OCI-LY7 (cell line): ENCODE data around the gene TMEM269. TPM values are rescaled to one million over a fixed set of nuclear protein-coding genes. Genes with fewer than 3 reads are reported as not detected.

Experiments
- BruUV-seq: library from RNA; stranded (reverse); fragments of 400-500 nt; replicated peaks from 2 replicates; lab custom pipeline; 2021; lab: Mats Ljungman, UMichigan
- CTCF ChIA-PET: fragments of 300-600 bp; sonication (Branson Sonifier 250); formaldehyde crosslinking; loops from one replicate; lab custom pipeline; 2022; ENCODE audit warnings: antibody characterized with exemption; ENCODE audit not compliant: unreplicated experiment; lab: Charles Lee
- POLR2A ChIA-PET: fragments of 300-600 bp; sonication (Branson Sonifier 250); formaldehyde crosslinking; loops from one replicate; lab custom pipeline; 2022; ENCODE audit warnings: antibody characterized with exemption; lab: Charles Lee
- DNase-seq: peaks from one replicate; pipeline ENCODE4 v3.0.0-alpha.2; 2015; ENCODE audit warnings: low spot score
- H2AFZ ChIP-seq: fragments of 200-600 bp; sonication (generic), shearing (Covaris generic); 2 replicates; pipeline ENCODE4 v1.6.1; 2014; ENCODE audit warnings: mild to moderate bottlenecking, antibody characterized with exemption, low read length, moderate library complexity
- H3K27ac ChIP-seq: fragments of 200-600 bp; sonication (generic); 2 replicates; pipeline ENCODE4 v1.5.1; 2014; ENCODE audit warnings: mixed run types, low read depth, mild to moderate bottlenecking, moderate library complexity, low read length, inconsistent platforms; ENCODE audit not compliant: poor library complexity, severe bottlenecking
- H3K36me3 ChIP-seq: fragments of 200-600 bp; sonication (generic); 2 replicates; pipeline ENCODE4 v1.6.1; 2014; ENCODE audit warnings: mild to moderate bottlenecking, antibody characterized with exemption, low read length, moderate library complexity, mixed read lengths; ENCODE audit not compliant: insufficient read depth
- H3K4me1 ChIP-seq: fragments of 200-600 bp; sonication (generic); 2 replicates; pipeline ENCODE4 v1.5.1; 2014; ENCODE audit warnings: mild to moderate bottlenecking, low read length; ENCODE audit not compliant: insufficient read depth, poor library complexity, severe bottlenecking
- H3K4me2 ChIP-seq: fragments of 200-600 bp; sonication (generic); 2 replicates; pipeline ENCODE4 v1.6.1; 2014; ENCODE audit warnings: mild to moderate bottlenecking, low read length
- H3K4me3 ChIP-seq: fragments of 200-600 bp; sonication (generic); 2 replicates; pipeline ENCODE4 v1.5.1; 2014; ENCODE audit warnings: mild to moderate bottlenecking, low read depth, low read length; ENCODE audit not compliant: poor library complexity, severe bottlenecking
- H3K79me2 ChIP-seq: fragments of 200-600 bp; sonication (generic); 2 replicates; pipeline ENCODE4 v1.6.1; 2016; ENCODE audit warnings: low read depth, mild to moderate bottlenecking, low read length, moderate library complexity, mixed read lengths; ENCODE audit not compliant: insufficient read depth
- H3K9me2 ChIP-seq: fragments of 200-600 bp; sonication (generic); 2 replicates; pipeline ENCODE4 v1.6.1; 2016; ENCODE audit warnings: mild to moderate bottlenecking, low read length, mixed read lengths; ENCODE audit not compliant: insufficient read depth
- H3K9me3 ChIP-seq: fragments of 200-600 bp; sonication (generic); 2 replicates; pipeline ENCODE4 v1.6.1; 2014; ENCODE audit warnings: mild to moderate bottlenecking, mixed run types, low read length, mixed read lengths
- H4K20me1 ChIP-seq: fragments of 200-600 bp; sonication (generic); 2 replicates; pipeline ENCODE4 v1.6.1; 2014; ENCODE audit warnings: mild to moderate bottlenecking, antibody characterized with exemption, low read length, moderate library complexity, mixed read lengths; ENCODE audit not compliant: insufficient read depth
- CTCF ChIP-seq: fragments of 200-600 bp; sonication (generic); conservative IDR thresholded peaks from 2 replicates; pipeline ENCODE4 v1.5.1; 2014; ENCODE audit warnings: mild to moderate bottlenecking, antibody characterized with exemption, low read length, moderate library complexity, mixed read lengths
- EZH2phosphoT487 ChIP-seq: fragments of 200-600 bp; sonication (generic); IDR thresholded peaks from 2 replicates; pipeline ENCODE4 v1.6.1; 2018; ENCODE audit warnings: low read depth, borderline replicate concordance, mild to moderate bottlenecking, mixed run types, antibody characterized with exemption, low read length, moderate library complexity, mixed read lengths
- intact Hi-C: fragments of 100-400 bp; cut with micrococcal nuclease; formaldehyde crosslinking; loops from one replicate; pipeline ENCODE4 v1.10.0; 2022; ENCODE audit not compliant: unreplicated experiment
- total RNA-seq, 2 experiments: library from RNA; depleted of rRNA in 1 of 2; stranded (reverse); fragments of >200 nt in 1 of 2; shearing (Covaris generic) in 1 of 2; gene quantifications; 2 replicates each; pipeline ENCODE4 v1.2.3, GENCODE V29; 2014 to 2022

The TMEM269 gene
- total RNA-seq, 2 experiments from 2014 or later: 0.16 to 0.46 TPM

- Histone ChIP-seq H3K4me3 (peak within 1 kb of the TSS; percentile 89), H3K27ac (peak within 1 kb of the TSS; percentile 73), H3K36me3 (peaks cover 26% of the 10 kb centered on the region), H3K9me3 (no peaks in the 10 kb centered on the region), H3K4me1 (peaks cover 48% of the 10 kb centered on the region), H4K20me1 (no peaks in the 10 kb centered on the region), H3K79me2 (peaks cover 27% of the 10 kb centered on the region), H3K9me2 (no peaks in the 10 kb centered on the region), H3K4me2 (peak within 1 kb of the TSS; percentile 99), H2AFZ (peak within 1 kb of the TSS; percentile 97)
- peak; percentile 97 for DNase-seq
- intact Hi-C loops: loop anchor here (2.0 kb wide), 1 partner anchor 30 kb away; the partner anchor contains the start of genes ERMAP and SVBP
- BruUV-seq: no TSS peak
- CTCF ChIA-PET: interaction anchor here (0.6 to 1.9 kb wide), 4 partner anchors 18 to 80 kb away, joined by 3 to 9 read pairs (median 4); partner anchors contain the start of genes C1orf50, ERMAP, P3H1 and SVBP
- TF ChIP-seq EZH2phosphoT487: no peak
- TF ChIP-seq CTCF: peak; percentile 59
- POLR2A ChIA-PET: interaction anchor here (0.5 to 5.0 kb wide), 16 partner anchors 11 to 326 kb away, joined by 3 to 35 read pairs (median 6); partner anchors contain the start of genes C1orf50, ERMAP, P3H1 and SVBP
These were observed 61.7 kb downstream of the TMEM269 start, which contains the start of gene ZNF691 for GRCh38 chr1:42846257-42847110. Gene ZNF691 (plus strand): TSS chr1:42846613. CDS start chr1:42849659, 3,046 bp downstream.

GRCh38 chr1:42847111-42847595, 62.4 kb downstream of the TMEM269 start:
- no TSS peak for BruUV-seq
- peak overlapping the region; percentile 89 for H3K4me3 ChIP-seq
- POLR2A ChIA-PET: interaction anchor here (0.5 to 5.0 kb wide), 11 partner anchors 9 to 376 kb away, joined by 3 to 35 read pairs (median 8); partner anchors contain the start of genes C1orf50, ERMAP and P3H1
- H3K4me1 ChIP-seq: peaks cover 55% of the 10 kb centered on the region
- peak overlapping the region; percentile 99 for H3K4me2 ChIP-seq
- peak; percentile 51 for DNase-seq
- peaks cover 27% of the 10 kb centered on the region for H3K79me2 ChIP-seq
- H2AFZ ChIP-seq: peak overlapping the region; percentile 43; the same call in 1 of the 2 replicates
- peak overlapping the region; percentile 73 for H3K27ac ChIP-seq
- intact Hi-C loops: loop anchor here (2.0 kb wide), 1 partner anchor 30 kb away; the partner anchor contains the start of genes ERMAP and SVBP
- CTCF ChIA-PET: interaction anchor here (1.3 to 1.9 kb wide), 2 partner anchors 18 to 81 kb away, joined by 4 to 9 read pairs; partner anchors contain the start of genes C1orf50 and P3H1
- no peak for TF ChIP-seq EZH2phosphoT487
- TF ChIP-seq CTCF: no peak
- no peaks in the 10 kb centered on the region for H3K9me2 ChIP-seq
- peaks cover 33% of the 10 kb centered on the region for H3K36me3 ChIP-seq
- no peaks in the 10 kb centered on the region for H4K20me1 ChIP-seq
- H3K9me3 ChIP-seq: no peaks in the 10 kb centered on the region
